ENCODE data around the gene LIX1. TPM values are rescaled to one million over a fixed set of nuclear protein-coding genes. Genes with fewer than 3 reads are reported as not detected.

LIX1 gene
- total and polyA plus RNA-seq, 2 of the 13 experiments (the other 11 are each of a cell fraction or from before 2014, with no cell fraction given): not detected

DNA sequence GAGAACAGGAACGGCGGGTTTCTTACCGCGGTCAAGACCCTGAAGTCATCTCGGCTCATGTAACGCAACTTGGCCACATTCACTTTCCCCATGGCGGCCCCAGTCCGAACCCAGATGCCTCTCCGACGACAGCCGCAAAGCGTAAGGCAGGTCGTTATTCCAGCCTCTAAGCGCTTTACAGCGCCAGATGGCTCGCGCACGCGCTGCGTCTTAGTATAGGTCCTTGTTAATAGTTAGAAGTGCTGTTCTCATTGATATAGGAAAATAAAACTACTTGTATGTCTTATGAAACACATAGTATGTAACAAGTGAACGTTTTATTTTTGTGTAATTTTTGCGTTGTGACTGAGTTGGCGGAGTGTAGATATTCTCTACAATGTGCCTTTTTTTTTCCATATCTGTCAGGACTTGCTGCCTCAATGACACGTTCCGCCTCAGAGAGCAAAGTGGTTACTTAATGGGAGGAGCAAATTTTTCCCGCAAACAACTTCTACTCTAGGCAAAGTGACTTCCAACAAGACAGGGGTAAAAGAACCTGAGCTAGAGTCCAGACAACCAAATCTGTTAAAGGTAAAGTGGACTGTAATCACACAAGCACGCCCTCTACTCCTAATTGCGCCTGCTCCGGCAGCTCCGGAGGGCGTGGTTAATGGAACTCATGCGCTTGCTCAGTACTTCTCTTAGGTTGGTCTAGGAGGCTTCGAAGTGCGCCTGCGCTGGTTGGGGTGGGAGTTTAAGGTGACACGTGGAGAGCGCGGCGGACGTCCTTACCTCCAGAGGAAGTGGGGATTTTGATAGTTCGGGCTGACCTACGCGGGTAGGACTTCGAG lies 40.9 kb upstream of the LIX1 start, which contains the start of gene RIOK2 (continued):
- TF ChIP-seq BCLAF1 (IDR thresholded peaks at IDR 0.05) (no peak), ZNF543 (CRISPR knock-in tag; IDR thresholded peaks at IDR 0.05) (no peak), ZSCAN9 (CRISPR knock-in tag; IDR thresholded peaks at IDR 0.05; ENCODE audit: borderline replicate concordance) (peak; percentile 93), ZNF224 (CRISPR knock-in tag; IDR thresholded peaks at IDR 0.05) (0 out of 2 replicates have a peak, but pooled peaks have one; percentile 11), CSRNP2 (CRISPR knock-in tag; conservative IDR thresholded peaks at IDR 0.05; ENCODE audit: low read depth) (no peak), MAFG (CRISPR knock-in tag; IDR thresholded peaks at IDR 0.05) (no peak), ZNF564 (CRISPR knock-in tag; IDR thresholded peaks at IDR 0.05) (peak; percentile 21; the same call in 1 of the 2 replicates), ZNF639 (CRISPR knock-in tag; conservative IDR thresholded peaks at IDR 0.05) (peak; percentile 55; the same call in 1 of the 2 replicates), HOXA7 (CRISPR knock-in tag; IDR thresholded peaks at IDR 0.05) (no peak), RFX5 (IDR thresholded peaks at IDR 0.05; ENCODE audit: low read depth, low read length) (no peak), ZFP1 (CRISPR knock-in tag; IDR thresholded peaks at IDR 0.05) (no peak), FUBP1 (CRISPR knock-in tag; IDR thresholded peaks at IDR 0.05; ENCODE audit: borderline replicate concordance) (no peak), ZNF235 (CRISPR knock-in tag; IDR thresholded peaks at IDR 0.05; ENCODE audit: borderline replicate concordance) (no peak), SSRP1 (CRISPR knock-in tag; IDR thresholded peaks at IDR 0.05) (no peak), ZNF382 (CRISPR knock-in tag; IDR thresholded peaks at IDR 0.05; ENCODE audit: borderline replicate concordance) (no peak), IRF2 (CRISPR knock-in tag; IDR thresholded peaks at IDR 0.05) (peak; percentile 46; the same call in 1 of the 2 replicates), ATF3 (CRISPR knock-in tag; IDR thresholded peaks at IDR 0.05) (peak; percentile 20; the same call in 1 of the 2 replicates), HHEX (CRISPR knock-in tag; IDR thresholded peaks at IDR 0.05) (no peak)
- TF ChIP-seq, protein P1, sequence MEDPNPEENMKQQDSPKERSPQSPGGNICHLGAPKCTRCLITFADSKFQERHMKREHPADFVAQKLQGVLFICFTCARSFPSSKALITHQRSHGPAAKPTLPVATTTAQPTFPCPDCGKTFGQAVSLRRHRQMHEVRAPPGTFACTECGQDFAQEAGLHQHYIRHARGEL (CRISPR knock-in tag; IDR thresholded peaks at IDR 0.05): no peak
- TF ChIP-seq, protein P2, sequence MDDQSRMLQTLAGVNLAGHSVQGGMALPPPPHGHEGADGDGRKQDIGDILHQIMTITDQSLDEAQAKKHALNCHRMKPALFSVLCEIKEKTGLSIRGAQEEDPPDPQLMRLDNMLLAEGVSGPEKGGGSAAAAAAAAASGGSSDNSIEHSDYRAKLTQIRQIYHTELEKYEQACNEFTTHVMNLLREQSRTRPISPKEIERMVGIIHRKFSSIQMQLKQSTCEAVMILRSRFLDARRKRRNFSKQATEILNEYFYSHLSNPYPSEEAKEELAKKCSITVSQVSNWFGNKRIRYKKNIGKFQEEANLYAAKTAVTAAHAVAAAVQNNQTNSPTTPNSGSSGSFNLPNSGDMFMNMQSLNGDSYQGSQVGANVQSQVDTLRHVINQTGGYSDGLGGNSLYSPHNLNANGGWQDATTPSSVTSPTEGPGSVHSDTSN (CRISPR knock-in tag; IDR thresholded peaks at IDR 0.05; ENCODE audit: borderline replicate concordance): peak; percentile 91
